SK-N-SH (cell line): Measurements from ENCODE around the gene DPEP2. TPM values are rescaled to one million over a fixed set of nuclear protein-coding genes. Genes with fewer than 3 reads are reported as not detected.

Source experiments
- CTCF ChIA-PET: fragments of 300-600, 350-600 bp; formaldehyde crosslinking; extraction: SDS; loops from one replicate; lab custom pipeline; 2021; lab: Yijun Ruan, JAX
- POLR2A ChIA-PET: fragments of 350-600 bp; sonication (Branson Sonifier 250); formaldehyde crosslinking; extraction: SDS; loops from one replicate; lab custom pipeline; 2020; ENCODE audit warnings: antibody characterized with exemption, inconsistent platforms; lab: Yijun Ruan, JAX
- DNase-seq: peaks from one replicate; pipeline ENCODE4 v3.0.0; 2012
- H2AFZ ChIP-seq: fragments of 200-600 bp; sonication (generic); 2 replicates; pipeline ENCODE4 v1.8.1; 2016; ENCODE audit warnings: antibody characterized with exemption, mild to moderate bottlenecking, low read depth
- H3F3A ChIP-seq: fragments of 200-600 bp; sonication (generic); replicated peaks from 2 replicates; pipeline ENCODE3; 2016; ENCODE audit warnings: antibody characterized with exemption, mild to moderate bottlenecking; ENCODE audit not compliant: insufficient read depth
- H3K27ac ChIP-seq, 2 experiments: fragments of 200-500 bp in 1 of 2; fragments of 200-600 bp in 1 of 2; sonication (Bioruptor generic) in 1 of 2; sonication (generic), shearing (Covaris generic) in 1 of 2; 2 replicates each; pipeline versions ENCODE4 v1.5.1 to v1.6.1; 2014 to 2016; ENCODE audit warnings: low read depth in 2 of 2, inconsistent platforms in 1 of 2, low read length in 1 of 2, mild to moderate bottlenecking in 1 of 2, mixed read lengths in 1 of 2
- H3K27me3 ChIP-seq: fragments of 200-600 bp; sonication (generic), shearing (Covaris generic); 2 replicates; pipeline ENCODE4 v1.6.1; 2016; ENCODE audit warnings: mixed run types; ENCODE audit not compliant: insufficient read depth
- H3K36me3 ChIP-seq, 2 experiments: fragments of 200-500 bp in 1 of 2; fragments of 200-600 bp in 1 of 2; sonication (Bioruptor generic) in 1 of 2; sonication (generic) in 1 of 2; replicated peaks in 1 of 2; 2 replicates each; pipeline versions ENCODE3 to v1.5.1; 2014 to 2016; ENCODE audit warnings: low read length in 1 of 2, mild to moderate bottlenecking in 1 of 2; ENCODE audit not compliant: insufficient read depth in 2 of 2, control insufficient read depth in 1 of 2
- H3K4me1 ChIP-seq, 2 experiments: fragments of 200-500 bp in 1 of 2; fragments of 200-600 bp in 1 of 2; sonication (Bioruptor generic) in 1 of 2; sonication (generic), shearing (Covaris generic) in 1 of 2; 2 replicates each; pipeline versions ENCODE4 v1.5.1 to v1.6.1; 2014 to 2016; ENCODE audit warnings: low read depth in 1 of 2, low read length in 1 of 2, mixed run types in 1 of 2; ENCODE audit not compliant: insufficient read depth in 2 of 2, control insufficient read depth in 1 of 2
- H3K4me2 ChIP-seq: fragments of 200-600 bp; sonication (generic), shearing (Covaris generic); 2 replicates; pipeline ENCODE4 v1.6.1; 2017; ENCODE audit warnings: mixed run types
- H3K4me3 ChIP-seq, 2 experiments: fragments of 200-500 bp in 1 of 2; fragments of 200-600 bp in 1 of 2; sonication (Bioruptor generic) in 1 of 2; sonication (generic), shearing (Covaris generic) in 1 of 2; 2 replicates each; pipeline versions ENCODE4 v1.5.1 to v1.8.1; 2014 to 2016; ENCODE audit warnings: low read depth in 2 of 2, inconsistent platforms in 1 of 2, low read length in 1 of 2, mild to moderate bottlenecking in 1 of 2, mixed read lengths in 1 of 2, moderate library complexity in 1 of 2
- H3K79me2 ChIP-seq: fragments of 200-600 bp; sonication (generic); 2 replicates; pipeline ENCODE4 v1.8.1; 2017; ENCODE audit warnings: mild to moderate bottlenecking; ENCODE audit not compliant: insufficient read depth
- H3K9ac ChIP-seq: fragments of 200-600 bp; sonication (generic); 2 replicates; pipeline ENCODE4 v1.6.1; 2017; ENCODE audit warnings: mixed run types
- H3K9me2 ChIP-seq: fragments of 200-600 bp; sonication (generic); 2 replicates; pipeline ENCODE4 v1.6.1; 2017; ENCODE audit warnings: mixed run types
- H3K9me3 ChIP-seq: fragments of 200-600 bp; sonication (generic); 2 replicates; pipeline ENCODE4 v1.6.1; 2017; ENCODE audit warnings: mixed run types, mild to moderate bottlenecking, moderate library complexity
- H4K20me1 ChIP-seq: fragments of 200-600 bp; sonication (generic); 2 replicates; pipeline ENCODE4 v1.6.1; 2017; ENCODE audit warnings: mild to moderate bottlenecking, mixed run types; ENCODE audit not compliant: insufficient read depth
- CTCF ChIP-seq: fragments of 200-600 bp; sonication (generic); IDR thresholded peaks from 2 replicates; pipeline ENCODE4 v1.6.1; 2017; ENCODE audit warnings: antibody characterized with exemption, mild to moderate bottlenecking, moderate library complexity
- EP300 ChIP-seq, 2 experiments: IDR thresholded peaks; 2 replicates each; pipeline versions ENCODE4 v1.4.0 to v1.6.1; 2012; ENCODE audit warnings: borderline replicate concordance in 1 of 2, low read depth in 1 of 2, low read length in 1 of 2
- FOXJ3 ChIP-seq: sonication (generic); formaldehyde crosslinking; IDR thresholded peaks from 2 replicates; pipeline ENCODE4 v1.5.1; 2020; ENCODE audit warnings: mild to moderate bottlenecking, missing genetic modification reagents
- FOXM1 ChIP-seq: IDR thresholded peaks from 2 replicates; pipeline ENCODE4 v1.4.0; 2012; ENCODE audit warnings: low read depth, mild to moderate bottlenecking
- PBX3 ChIP-seq: IDR thresholded peaks from 2 replicates; pipeline ENCODE4; 2012
- RCOR1 ChIP-seq: fragments of 150-350 bp; IDR thresholded peaks from 2 replicates; pipeline ENCODE4 v1.6.1; 2017; ENCODE audit warnings: antibody characterized with exemption, low read length
- REST ChIP-seq: IDR thresholded peaks from 2 replicates; pipeline ENCODE4 v1.6.1; 2012; ENCODE audit warnings: mild to moderate bottlenecking, low read depth, low read length, moderate library complexity
- RXRA ChIP-seq: IDR thresholded peaks from 2 replicates; pipeline ENCODE4 v1.4.0; 2012; ENCODE audit warnings: low read depth, mild to moderate bottlenecking, borderline replicate concordance
- WGBS: methylation state at CpG from one replicate; pipeline ENCODE4 v1.1.6; 2017; ENCODE audit warnings: low lambda C conversion rate; 5-methylcytosine and 5-hydroxymethylcytosine counted together
- polyA plus RNA-seq, 3 experiments: library from polyadenylated mRNA; depleted of rRNA; stranded (reverse); fragments of >200 nt; gene quantifications; 2 replicates each; pipeline ENCODE4 v1.2.3, GENCODE V29; 2012

DPEP2 gene
- polyA plus RNA-seq, 1 of the 3 experiments (the other 2 are of a cell fraction), result not detected

- Histone ChIP-seq H3K9me3 (no peaks in the 10 kb centered on the region), H3K4me1 (peaks cover 0 to 18% of the 10 kb centered on the region in 2 experiments; a peak in 1 of 4 replicates), H3K9me2 (no peaks in the 10 kb centered on the region), H3K4me2 (no peak overlapping the region), H4K20me1 (peaks cover 13% of the 10 kb centered on the region; the same call in 1 of the 2 replicates), H3K9ac (no peak overlapping the region), H3K27me3 (no peaks in the 10 kb centered on the region), H2AFZ (no peak overlapping the region), H3K4me3 (no peak overlapping the region), H3K27ac (no peak overlapping the region), H3K79me2 (peaks cover 5% of the 10 kb centered on the region; the same call in 1 of the 2 replicates), H3K36me3 (peaks cover 9 to 71% of the 10 kb centered on the region in 2 experiments), H3F3A (peaks cover 11% of the 10 kb centered on the region)
- TF ChIP-seq RCOR1, result no peak
- TF ChIP-seq CTCF, result no peak
- no peak for TF ChIP-seq PBX3
- TF ChIP-seq RXRA, result no peak
- TF ChIP-seq FOXM1, result no peak
- no peak for TF ChIP-seq REST
- TF ChIP-seq FOXJ3 (CRISPR knock-in tag), result no peak
- no peak for TF ChIP-seq EP300 (IDR thresholded peaks at IDR 0.05; ENCODE audit: borderline replicate concordance in 1 of 2, low read depth in 1 of 2, low read length in 1 of 2)
- 98% methylated on average over 7 of the region's 20 CpGs for WGBS
- POLR2A ChIA-PET, result interaction anchor here (1.7 kb wide), 1 partner anchor 10 kb away, joined by 5 read pairs; no protein-coding TSS in a partner anchor
- CTCF ChIA-PET, result interaction anchor here (0.8 to 2.8 kb wide), 3 partner anchors 17 to 94 kb away, joined by 3 to 9 read pairs (median 8); no protein-coding TSS in a partner anchor
- DNase-seq, result no peak
These were observed 53.1 kb downstream of the DPEP2 start for GRCh38 chr16:67946128-67946569.
